Astrocyte of the spinal cord (primary cell): ENCODE measurements around the gene SLC38A10.

Experiments
- DNase-seq: peaks from one replicate; pipeline ENCODE4 v3.0.0; 2011; ENCODE audit warnings: low read depth, low spot score
- H3K4me3 ChIP-seq: 2 replicates; pipeline ENCODE4 v1.5.1; 2011; ENCODE audit warnings: low read depth, mild to moderate bottlenecking, low read length, moderate library complexity
- CTCF ChIP-seq: IDR thresholded peaks from 2 replicates; pipeline ENCODE4 v1.5.1; 2012; ENCODE audit warnings: low read depth, mild to moderate bottlenecking, low read length, inconsistent platforms
- in situ Hi-C: cut with HindIII; loops from 2 replicates; pipeline ENCODE4 v1.10.0; 2017; ENCODE audit warnings: low sequenced_read_pairs

SLC38A10 gene

GRCh38 chr17:81302324-81302723 is 7.2 kb upstream of the SLC38A10 start:
- in situ Hi-C loops = no loop called here
- no peak for DNase-seq
- H3K4me3 ChIP-seq = no peak overlapping the region
- TF ChIP-seq CTCF = no peak

DNA sequence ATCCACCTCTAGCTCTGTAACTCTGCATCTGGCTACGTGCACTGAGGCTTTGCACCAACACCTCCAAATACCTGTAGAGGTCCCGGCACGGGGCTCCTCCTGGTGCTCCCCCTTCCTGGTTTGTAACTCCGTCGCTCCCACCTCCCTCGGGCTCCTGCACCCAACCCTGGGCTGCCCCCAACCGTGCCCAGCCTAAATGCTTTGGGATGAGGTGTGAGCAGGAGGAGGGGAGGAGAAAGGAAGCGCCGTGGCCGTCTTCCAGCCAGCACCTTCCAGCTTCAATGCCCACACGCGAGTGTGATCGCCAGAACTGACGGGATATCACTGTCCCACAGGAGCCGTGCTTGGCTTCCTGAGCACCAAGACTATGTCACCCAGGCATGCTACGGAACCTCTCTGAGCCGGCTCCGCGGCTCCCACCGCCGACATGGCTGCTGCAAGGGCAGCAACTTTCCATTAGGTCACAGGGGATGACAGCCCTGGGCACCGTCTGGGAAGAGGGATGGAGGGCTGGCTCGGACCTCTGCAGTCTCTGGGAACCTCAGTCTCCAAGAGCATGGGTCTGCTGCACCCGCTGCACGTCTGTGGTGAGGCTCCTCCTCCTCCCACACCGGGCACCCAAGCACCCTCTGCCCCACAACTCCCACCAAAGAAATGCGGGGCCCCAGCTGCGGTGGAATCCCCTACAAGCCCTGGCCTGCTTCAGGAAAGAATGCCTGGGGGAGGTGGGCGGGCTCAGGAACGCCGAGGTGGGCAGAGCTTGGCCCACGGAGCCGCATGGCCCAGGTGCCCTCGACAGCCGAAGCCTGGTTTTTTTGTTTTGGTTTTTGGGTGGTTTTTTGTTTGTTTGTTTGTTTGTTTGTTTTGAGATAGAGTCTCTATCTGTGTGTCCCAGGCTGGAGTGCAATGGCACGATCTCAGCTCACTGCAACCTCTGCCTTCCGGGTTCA is 6.4 kb upstream of the SLC38A10 start:
- in situ Hi-C loops = no loop called here
- TF ChIP-seq CTCF = no peak

GRCh38 chr17:81300586-81301155 is 5.6 kb upstream of the SLC38A10 start:
- in situ Hi-C loops = no loop called here
- no peak for TF ChIP-seq CTCF
- DNase-seq = no peak
- no peak overlapping the region for H3K4me3 ChIP-seq

More for the DNA sequence above, 6.4 kb upstream of the SLC38A10 start:
- no peak for DNase-seq
- H3K4me3 ChIP-seq = no peak overlapping the region

- no peak for DNase-seq
- no peak overlapping the region for H3K4me3 ChIP-seq
- in situ Hi-C loops = no loop called here
- no peak for TF ChIP-seq CTCF
These were observed 4.9 kb upstream of the SLC38A10 start for GRCh38 chr17:81299846-81300585.

GRCh38 chr17:81298991-81299738 is 4.1 kb upstream of the SLC38A10 start:
- no peak for TF ChIP-seq CTCF
- in situ Hi-C loops = no loop called here
- no peak for DNase-seq
- H3K4me3 ChIP-seq = no peak overlapping the region

DNA sequence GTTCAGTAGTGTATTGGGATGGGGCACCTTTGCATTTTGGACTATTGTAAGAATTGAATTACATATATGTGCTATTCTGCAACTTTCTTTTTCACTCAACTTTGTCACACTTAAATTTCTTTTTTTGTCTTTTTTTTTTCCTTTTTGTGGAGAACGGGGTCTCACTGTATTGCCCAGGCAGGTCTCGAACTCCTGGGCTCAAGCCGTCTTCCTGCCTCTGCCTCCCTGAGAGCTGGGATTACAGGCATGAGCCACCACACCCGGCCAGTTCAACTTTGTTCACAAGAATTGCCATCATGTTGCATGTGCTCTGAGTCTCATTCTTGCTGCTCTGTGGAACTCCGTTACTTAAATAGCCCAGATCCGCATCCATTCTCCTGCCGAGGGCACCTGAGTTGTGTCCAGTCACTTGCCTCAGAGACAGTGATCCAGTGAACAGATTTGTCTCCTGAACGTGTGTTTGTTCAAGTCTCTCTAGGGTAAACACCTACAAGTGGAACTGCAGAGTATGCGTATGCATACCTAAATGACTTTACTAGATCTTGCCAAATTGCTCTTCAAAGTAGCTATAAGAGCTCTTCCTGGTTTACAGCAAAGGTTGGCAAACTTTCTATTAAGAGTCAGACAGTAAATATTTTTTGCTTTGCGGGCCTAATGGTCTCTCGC is 3.4 kb upstream of the SLC38A10 start:
- no peak for TF ChIP-seq CTCF
- in situ Hi-C loops = no loop called here
- H3K4me3 ChIP-seq = no peak overlapping the region
- DNase-seq = no peak
